ENCODE data around the gene IRF5.
"Not testable (repeated sequence)": the region's sequence is repeated elsewhere in the genome, so short reads cannot be mapped to it uniquely, and the experiment has no call there.

IRF5 gene

GRCh38 chr7:128938544-128939074 is 882 bp downstream of the IRF5 start:
- H3K36me3 ChIP-seq (ENCODE audit: insufficient read depth, low read length): no peaks in the 10 kb centered on the region
- H3K9me3 ChIP-seq (ENCODE audit: low read length): no peaks in the 10 kb centered on the region
- no peaks in the 10 kb centered on the region for H3K4me1 ChIP-seq (ENCODE audit: insufficient read depth, low read length)
- no peak overlapping the region for H3K27ac ChIP-seq (ENCODE audit: low read depth, low read length)
- peak overlapping the region; percentile 55 to 64 for H3K4me3 ChIP-seq (ENCODE audit: low read depth in 1 of 2, low read length in 2 of 2)
- peaks cover 0 to 30% of the 10 kb centered on the region in 2 donors for H3K27me3 ChIP-seq (ENCODE audit: control insufficient read depth in 1 of 2, insufficient read depth in 2 of 2, low read length in 2 of 2)
- H3K9ac ChIP-seq (ENCODE audit: low read length): no peak overlapping the region

DNA sequence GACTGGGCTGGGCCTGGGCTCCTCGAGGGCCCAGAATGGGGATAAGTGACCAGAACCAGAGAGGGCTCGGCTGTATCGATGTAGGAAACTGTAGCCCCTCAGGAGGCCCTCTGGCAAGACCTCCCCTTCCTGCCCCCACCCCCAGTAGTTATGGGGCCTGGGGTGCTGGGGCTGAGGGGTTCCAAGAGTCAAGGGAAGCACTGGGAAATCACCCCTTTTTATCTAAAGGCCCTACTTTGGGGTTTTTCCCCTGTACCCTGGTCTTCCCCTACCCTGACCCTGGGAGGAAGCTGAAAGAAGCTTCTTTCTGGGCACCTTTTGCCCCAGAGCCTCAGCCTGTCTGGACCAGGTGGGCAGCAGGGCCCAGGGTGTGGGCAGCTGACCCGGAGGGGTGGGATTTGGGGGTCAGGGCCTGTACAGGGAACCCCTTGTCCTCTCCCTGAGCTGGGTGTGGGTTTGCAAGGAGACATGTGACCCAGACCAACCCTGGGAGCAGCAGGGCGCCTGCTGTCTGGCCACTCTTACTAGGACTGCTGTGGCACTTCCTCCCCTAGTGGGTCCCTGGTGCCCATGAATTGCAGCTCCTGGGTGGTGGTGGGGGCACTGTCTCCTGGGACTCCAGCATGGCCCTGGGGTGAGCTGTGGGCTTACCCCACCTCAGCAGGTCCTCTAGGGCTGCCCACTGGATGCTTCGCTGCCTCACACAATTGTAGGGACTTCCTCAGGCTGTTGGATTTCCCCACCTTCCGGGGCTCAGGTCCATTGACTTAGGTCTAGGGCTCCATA is 1.5 kb downstream of the IRF5 start:
- Histone ChIP-seq H3K27ac (ENCODE audit: low read depth, low read length) (no peak overlapping the region), H3K4me3 (ENCODE audit: low read depth in 1 of 2, low read length in 2 of 2) (no peak overlapping the region), H3K36me3 (ENCODE audit: insufficient read depth, low read length) (no peaks in the 10 kb centered on the region), H3K27me3 (ENCODE audit: control insufficient read depth in 1 of 2, insufficient read depth in 2 of 2, low read length in 2 of 2) (peaks cover 0 to 30% of the 10 kb centered on the region in 2 donors), H3K4me1 (ENCODE audit: insufficient read depth, low read length) (no peaks in the 10 kb centered on the region), H3K9ac (ENCODE audit: low read length) (no peak overlapping the region), H3K9me3 (ENCODE audit: low read length) (no peaks in the 10 kb centered on the region)

- Histone ChIP-seq H3K9me3 (ENCODE audit: low read length) (no peaks in the 10 kb centered on the region), H3K27me3 (ENCODE audit: control insufficient read depth in 1 of 2, insufficient read depth in 2 of 2, low read length in 2 of 2) (peaks cover 0 to 30% of the 10 kb centered on the region in 2 donors), H3K4me1 (ENCODE audit: insufficient read depth, low read length) (no peaks in the 10 kb centered on the region), H3K4me3 (ENCODE audit: low read depth in 1 of 2, low read length in 2 of 2) (no peak overlapping the region), H3K36me3 (ENCODE audit: insufficient read depth, low read length) (no peaks in the 10 kb centered on the region), H3K27ac (ENCODE audit: low read depth, low read length) (no peak overlapping the region), H3K9ac (ENCODE audit: low read length) (no peak overlapping the region)
These were observed 2.2 kb downstream of the IRF5 start for GRCh38 chr7:128939861-128940410.

- no peaks in the 10 kb centered on the region for H3K9me3 ChIP-seq (ENCODE audit: low read length)
- H3K27me3 ChIP-seq (ENCODE audit: control insufficient read depth in 1 of 2, insufficient read depth in 2 of 2, low read length in 2 of 2): peaks cover 0 to 30% of the 10 kb centered on the region in 2 donors
- H3K36me3 ChIP-seq (ENCODE audit: insufficient read depth, low read length): no peaks in the 10 kb centered on the region
- no peak overlapping the region for H3K27ac ChIP-seq (ENCODE audit: low read depth, low read length)
- H3K9ac ChIP-seq (ENCODE audit: low read length): no peak overlapping the region
- no peaks in the 10 kb centered on the region for H3K4me1 ChIP-seq (ENCODE audit: insufficient read depth, low read length)
- H3K4me3 ChIP-seq (ENCODE audit: low read depth in 1 of 2, low read length in 2 of 2): no peak overlapping the region
These were observed 3.0 kb downstream of the IRF5 start for GRCh38 chr7:128940494-128941322.

DNA sequence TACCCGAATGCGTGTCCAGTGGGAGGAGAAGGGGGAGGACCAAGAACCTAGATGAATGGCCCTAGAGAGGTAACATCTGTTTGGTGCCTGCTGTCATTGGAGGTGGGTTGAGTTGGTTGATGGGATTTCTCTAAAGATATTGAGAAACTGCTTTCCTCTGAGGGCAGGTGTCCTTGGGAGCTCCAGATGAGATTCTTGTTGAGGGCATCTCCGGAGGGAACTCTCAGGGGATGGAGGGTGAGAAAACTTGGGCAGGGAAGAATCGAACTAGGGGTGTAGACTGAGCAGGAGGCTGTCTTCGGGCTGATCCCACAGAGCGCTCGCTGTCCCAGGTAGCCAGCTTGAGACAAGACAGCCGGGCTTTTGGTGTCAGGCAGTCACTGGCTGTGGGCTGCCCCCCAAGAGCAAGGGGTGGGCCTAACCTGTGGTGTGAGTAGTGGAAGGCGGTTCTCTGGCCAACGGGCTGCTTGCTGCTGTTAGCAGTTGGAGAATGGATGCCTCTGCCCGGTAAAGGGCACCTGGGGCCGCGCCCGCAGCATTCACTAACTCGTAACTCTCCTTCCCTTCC is 3.7 kb downstream of the IRF5 start:
- Histone ChIP-seq H3K36me3 (ENCODE audit: insufficient read depth, low read length) (no peaks in the 10 kb centered on the region), H3K27me3 (ENCODE audit: control insufficient read depth in 1 of 2, insufficient read depth in 2 of 2, low read length in 2 of 2) (peaks cover 0 to 30% of the 10 kb centered on the region in 2 donors), H3K4me1 (ENCODE audit: insufficient read depth, low read length) (no peaks in the 10 kb centered on the region), H3K27ac (ENCODE audit: low read depth, low read length) (no peak overlapping the region), H3K4me3 (ENCODE audit: low read depth in 1 of 2, low read length in 2 of 2) (no peak overlapping the region), H3K9me3 (ENCODE audit: low read length) (no peaks in the 10 kb centered on the region), H3K9ac (ENCODE audit: low read length) (no peak overlapping the region)

GRCh38 chr7:128941946-128942526 is 4.3 kb downstream of the IRF5 start:
- no peaks in the 10 kb centered on the region for H3K9me3 ChIP-seq (ENCODE audit: low read length)
- H3K36me3 ChIP-seq (ENCODE audit: insufficient read depth, low read length): no peaks in the 10 kb centered on the region
- no peak overlapping the region for H3K27ac ChIP-seq (ENCODE audit: low read depth, low read length)
- H3K9ac ChIP-seq (ENCODE audit: low read length): no peak overlapping the region
- H3K4me3 ChIP-seq (ENCODE audit: low read depth in 1 of 2, low read length in 2 of 2): no peak overlapping the region
- H3K4me1 ChIP-seq (ENCODE audit: insufficient read depth, low read length): no peaks in the 10 kb centered on the region
- H3K27me3 ChIP-seq (ENCODE audit: control insufficient read depth in 1 of 2, insufficient read depth in 2 of 2, low read length in 2 of 2): peaks cover 0 to 27% of the 10 kb centered on the region in 2 donors

DNA sequence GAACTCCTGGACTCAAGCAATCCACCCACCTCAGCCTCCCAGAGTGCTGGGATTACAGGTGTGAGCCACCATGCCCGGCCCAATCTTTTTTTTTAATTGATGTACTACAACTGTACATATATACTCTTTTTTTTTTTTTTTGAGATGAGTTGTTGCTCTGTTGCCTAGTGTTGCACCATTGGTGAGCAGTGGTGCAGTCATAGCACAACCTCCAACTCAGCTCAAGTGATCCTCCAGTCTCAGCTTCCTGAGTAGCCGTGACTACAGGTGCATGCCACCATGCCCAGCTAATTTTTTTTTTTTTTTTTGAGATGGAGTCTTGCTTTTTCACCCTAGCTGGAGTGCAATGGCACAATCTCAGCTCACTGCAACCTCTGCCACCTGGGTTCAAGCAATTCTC is 5.5 kb downstream of the IRF5 start:
- H3K4me1 ChIP-seq (ENCODE audit: insufficient read depth, low read length); H3K9me3 ChIP-seq (ENCODE audit: low read length); H3K27ac ChIP-seq (ENCODE audit: low read depth, low read length); H3K4me3 ChIP-seq (ENCODE audit: low read depth in 1 of 2, low read length in 2 of 2); H3K36me3 ChIP-seq (ENCODE audit: insufficient read depth, low read length); H3K9ac ChIP-seq (ENCODE audit: low read length): not testable (repeated sequence)
- H3K27me3 ChIP-seq (ENCODE audit: control insufficient read depth in 1 of 2, insufficient read depth in 2 of 2, low read length in 2 of 2): peaks cover 0 to 19% of the 10 kb centered on the region in 2 donors

DNA sequence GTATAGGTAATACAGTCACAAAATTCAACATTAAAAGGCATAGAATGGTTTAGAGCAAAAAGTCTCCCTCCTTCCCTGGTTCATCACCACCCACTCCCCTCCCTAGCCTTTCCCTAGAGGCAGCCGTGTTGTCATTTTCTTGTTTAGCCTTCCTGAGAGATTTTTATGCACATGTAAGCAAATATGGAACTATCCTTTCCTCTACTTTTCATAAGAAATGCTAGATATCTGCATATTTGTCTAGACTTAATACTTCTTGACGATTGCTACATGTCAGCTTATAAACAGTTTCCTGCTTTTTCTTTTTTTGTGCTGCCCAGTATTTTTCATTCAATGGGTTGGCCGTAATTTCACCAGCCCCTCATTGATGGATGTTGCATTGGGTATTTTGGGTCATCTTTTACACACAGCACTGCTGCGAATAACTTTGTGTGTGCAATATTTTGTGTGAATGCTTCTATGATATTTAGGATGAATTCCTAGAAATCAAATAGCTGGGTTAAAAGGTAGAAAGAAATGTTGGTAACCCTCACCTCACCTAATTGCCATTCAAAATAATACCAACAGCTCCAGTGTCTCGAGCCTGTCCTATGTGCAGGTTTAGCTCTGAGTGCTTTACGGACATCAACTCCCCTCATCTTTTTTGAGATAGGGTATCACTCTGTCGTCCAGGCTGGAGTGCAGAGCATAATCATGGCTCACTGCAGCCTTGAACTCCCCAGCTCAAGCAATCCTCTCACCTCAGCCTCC is 6.9 kb downstream of the IRF5 start:
- no peaks in the 10 kb centered on the region for H3K36me3 ChIP-seq (ENCODE audit: insufficient read depth, low read length)
- H3K27ac ChIP-seq (ENCODE audit: low read depth, low read length): no peak overlapping the region
- no peaks in the 10 kb centered on the region for H3K9me3 ChIP-seq (ENCODE audit: low read length)
- H3K9ac ChIP-seq (ENCODE audit: low read length): no peak overlapping the region
- H3K4me1 ChIP-seq (ENCODE audit: insufficient read depth, low read length): no peaks in the 10 kb centered on the region
- peaks cover 0 to 7% of the 10 kb centered on the region in 2 donors for H3K27me3 ChIP-seq (ENCODE audit: control insufficient read depth in 1 of 2, insufficient read depth in 2 of 2, low read length in 2 of 2)
- H3K4me3 ChIP-seq (ENCODE audit: low read depth in 1 of 2, low read length in 2 of 2): no peak overlapping the region

GRCh38 chr7:128945668-128946366 is 8.1 kb downstream of the IRF5 start:
- no peak overlapping the region for H3K27ac ChIP-seq (ENCODE audit: low read depth, low read length)
- no peaks in the 10 kb centered on the region for H3K36me3 ChIP-seq (ENCODE audit: insufficient read depth, low read length)
- H3K4me1 ChIP-seq (ENCODE audit: insufficient read depth, low read length): no peaks in the 10 kb centered on the region
- H3K9me3 ChIP-seq (ENCODE audit: low read length): no peaks in the 10 kb centered on the region
- no peak overlapping the region for H3K4me3 ChIP-seq (ENCODE audit: low read depth in 1 of 2, low read length in 2 of 2)
- peaks cover 0 to 7% of the 10 kb centered on the region in 2 donors for H3K27me3 ChIP-seq (ENCODE audit: control insufficient read depth in 1 of 2, insufficient read depth in 2 of 2, low read length in 2 of 2)
- no peak overlapping the region for H3K9ac ChIP-seq (ENCODE audit: low read length)
